RPMI8226 (cell line): ENCODE data around the gene NKAPL.
"Not testable (repeated sequence)": the region's sequence is repeated elsewhere in the genome, so short reads cannot be mapped to it uniquely, and the experiment has no call there.

Source experiments
- DNase-seq: peaks from one replicate; pipeline ENCODE4 v3.0.0-alpha.2; 2015

NKAPL gene

DNA sequence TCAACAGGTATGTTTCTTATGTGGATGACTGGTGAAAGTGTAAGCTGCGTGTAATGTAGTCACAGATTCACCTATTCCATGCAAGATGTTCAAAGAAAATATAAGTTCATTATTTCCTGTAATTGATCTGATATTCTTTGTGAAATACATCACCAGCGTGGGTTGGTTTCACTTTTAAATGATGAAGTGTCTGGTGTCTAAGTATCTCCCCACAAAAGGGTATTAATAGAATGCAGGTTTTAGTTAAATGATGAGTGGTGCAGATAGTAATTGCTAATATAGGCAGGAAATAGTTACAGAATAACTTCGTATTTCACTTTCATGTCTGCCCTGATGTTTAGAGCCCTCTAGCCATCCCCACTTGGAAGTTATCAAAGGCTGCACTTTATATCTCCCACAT is 44.5 kb downstream of the NKAPL start:
- DNase-seq: no peak

DNA sequence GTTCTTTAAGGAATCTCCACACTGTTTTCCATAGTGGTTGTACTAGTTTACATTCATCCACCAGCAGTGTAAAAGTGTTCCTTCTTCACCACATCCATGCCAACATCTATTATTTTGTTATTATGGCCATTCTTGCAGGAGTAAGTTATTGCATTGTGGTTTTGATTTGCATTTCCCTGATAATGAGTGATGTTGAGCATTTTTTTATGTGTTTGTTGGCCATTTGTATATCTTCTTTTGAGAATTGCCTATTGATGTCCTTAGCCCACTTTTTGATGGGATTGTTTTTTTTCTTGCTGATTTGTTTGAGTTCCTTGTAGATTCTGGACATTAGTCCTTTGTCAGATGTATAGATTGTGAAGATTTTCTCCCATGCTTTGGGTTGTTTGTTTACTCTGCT is 47.3 kb downstream of the NKAPL start:
- not testable (repeated sequence) for DNase-seq
